HepG2 (cell line): ENCODE results near the gene TBCEL. TPM values are rescaled to one million over a fixed set of nuclear protein-coding genes. Genes with fewer than 3 reads are reported as not detected.
A peak's percentile ranks its signal among the peaks of the same experiment; 100 is the strongest.

Experiments
- ATAC-seq: fragments of 200-7000 bp; cut with Tn5 transposase; 3 replicates; pipeline ENCODE4 v1.9.1; 2020; ENCODE audit warnings: mild to moderate bottlenecking, moderate library complexity
- BruUV-seq: library from RNA; stranded (reverse); fragments of 400-500 nt; replicated peaks from 2 replicates; lab custom pipeline; 2021; lab: Mats Ljungman, UMichigan
- CTCF ChIA-PET: fragments of 300-600 bp; formaldehyde crosslinking; extraction: SDS; loops from one replicate; lab custom pipeline; 2021; ENCODE audit warnings: low total read pairs, inconsistent platforms, low intra/inter-chr PET ratio; lab: Yijun Ruan, JAX
- POLR2A ChIA-PET: fragments of 350-600 bp; sonication (Branson Sonifier 250); formaldehyde crosslinking; loops from one replicate; lab custom pipeline; 2020; ENCODE audit warnings: antibody characterized with exemption, inconsistent platforms; lab: Yijun Ruan, JAX
- DNase-seq: peaks from one replicate; pipeline ENCODE4 v3.0.0-alpha.2; 2015; ENCODE audit warnings: low spot score
- FAIRE-seq: peaks from 3 replicates; lab custom pipeline; 2011; peaks lifted over from hg19 to GRCh38; lab: Jason Lieb, UNC
- H2AFZ ChIP-seq: one replicate; pipeline ENCODE4 v1.6.1; 2011; ENCODE audit warnings: low read length, inconsistent platforms
- H3K27ac ChIP-seq: fragments of 300-600 bp; 3 replicates; pipeline ENCODE4 v1.8.0; 2011; ENCODE audit warnings: mixed run types, mild to moderate bottlenecking, mixed read lengths, low read length, inconsistent platforms; ENCODE audit not compliant: insufficient read depth; ENCODE audit errors: extremely low read length
- H3K27me3 ChIP-seq, 2 experiments: fragments of 200-600 bp in 1 of 2; 2 replicates in 1 of 2; 3 replicates in 1 of 2; pipeline versions ENCODE4 v1.6.0 to v1.8.0; 2011; ENCODE audit warnings: low read length in 2 of 2, mild to moderate bottlenecking in 2 of 2, moderate library complexity in 2 of 2, inconsistent platforms in 1 of 2; ENCODE audit not compliant: insufficient read depth in 2 of 2, control insufficient read depth in 1 of 2
- H3K36me3 ChIP-seq, 2 experiments: fragments of 200-600 bp in 1 of 2; replicated peaks in 1 of 2; 2 replicates in 1 of 2; 3 replicates in 1 of 2; pipeline versions ENCODE4 v1.5.1 to v1.8.0; 2011; ENCODE audit warnings: low read length in 2 of 2, inconsistent platforms in 1 of 2; ENCODE audit not compliant: insufficient read depth in 2 of 2, control insufficient read depth in 1 of 2
- H3K4me1 ChIP-seq: 2 replicates; pipeline ENCODE4 v1.5.1; 2012; ENCODE audit warnings: low read length, inconsistent platforms; ENCODE audit not compliant: insufficient read depth
- H3K4me2 ChIP-seq: 2 replicates; pipeline ENCODE4 v1.6.0; 2011; ENCODE audit warnings: low read depth, low read length, inconsistent platforms
- H3K4me3 ChIP-seq, 3 experiments: fragments of 200-600 bp in 1 of 3; sonication (generic), shearing (Covaris generic) in 1 of 3; replicated peaks in 1 of 3; 2 replicates each; pipeline ENCODE4 v1.5.1; 2011 to 2016; ENCODE audit warnings: low read length in 3 of 3, inconsistent platforms in 2 of 3, low read depth in 2 of 3, mild to moderate bottlenecking in 2 of 3, control low read depth in 1 of 3, mixed read lengths in 1 of 3; ENCODE audit not compliant: insufficient read depth in 1 of 3
- H3K79me2 ChIP-seq: one replicate; pipeline ENCODE4 v1.6.1; 2011; ENCODE audit warnings: low read length, inconsistent platforms; ENCODE audit not compliant: insufficient read depth
- H3K9ac ChIP-seq: 2 replicates; pipeline ENCODE4 v1.6.0; 2011; ENCODE audit warnings: mild to moderate bottlenecking, low read depth, low read length, inconsistent platforms; ENCODE audit not compliant: insufficient read depth
- H3K9me3 ChIP-seq: 2 replicates; pipeline ENCODE4 v1.5.1; 2012; ENCODE audit warnings: mild to moderate bottlenecking, low read length
- H4K20me1 ChIP-seq: 2 replicates; pipeline ENCODE4 v1.6.0; 2011; ENCODE audit warnings: inconsistent platforms, mild to moderate bottlenecking, low read length, moderate library complexity; ENCODE audit not compliant: insufficient read depth
- CBFB ChIP-seq: sonication (generic); formaldehyde crosslinking; IDR thresholded peaks from 2 replicates; pipeline ENCODE4 v1.4.0; 2020; ENCODE audit warnings: missing genetic modification reagents
- CTCF ChIP-seq: sonication (generic); formaldehyde crosslinking; IDR thresholded peaks from 2 replicates; pipeline ENCODE4 v1.5.0; 2020; ENCODE audit warnings: mild to moderate bottlenecking, missing genetic modification reagents, moderate library complexity
- DRAP1 ChIP-seq: IDR thresholded peaks from 2 replicates; pipeline ENCODE4 v1.6.1; 2016; ENCODE audit warnings: missing genetic modification reagents, missing compliant biosample characterization
- ONECUT2 ChIP-seq: sonication (generic); formaldehyde crosslinking; IDR thresholded peaks from 2 replicates; pipeline ENCODE4 v1.4.0; 2020; ENCODE audit warnings: missing genetic modification reagents
- RAD21 ChIP-seq: fragments of 450-650 bp; formaldehyde crosslinking; IDR thresholded peaks from 2 replicates; pipeline ENCODE4 v1.5.0; 2020; ENCODE audit warnings: mild to moderate bottlenecking
- SMC3 ChIP-seq: IDR thresholded peaks from 2 replicates; pipeline ENCODE4 v1.6.1; 2011; ENCODE audit warnings: low read length, improper control_type of control experiment
- STAG1 ChIP-seq: sonication (generic); formaldehyde crosslinking; IDR thresholded peaks from 2 replicates; pipeline ENCODE4 v1.4.0; 2020; ENCODE audit warnings: missing genetic modification reagents
- ZNF646 ChIP-seq: sonication (generic); formaldehyde crosslinking; IDR thresholded peaks from 2 replicates; pipeline ENCODE4 v1.9.0; 2021; ENCODE audit warnings: mild to moderate bottlenecking, missing genetic modification reagents
- ZNF883 ChIP-seq: sonication (generic); formaldehyde crosslinking; IDR thresholded peaks from 2 replicates; pipeline ENCODE4 v1.5.1; 2020; ENCODE audit warnings: mild to moderate bottlenecking, missing genetic modification reagents; ENCODE audit errors: not compliant biosample characterization
- WGBS: methylation state at CpG from one replicate; pipeline ENCODE4 v1.1.6; 2017; ENCODE audit warnings: low lambda C conversion rate; 5-methylcytosine and 5-hydroxymethylcytosine counted together
- in situ Hi-C: cut with HindIII; loops from 2 replicates; pipeline ENCODE4 v1.10.0; 2017; ENCODE audit warnings: low pct_unique_long_range_greater_than_20kb; ENCODE audit not compliant: extremely low pct_ligation_motif_present
- intact Hi-C: fragments of 100-400 bp; cut with micrococcal nuclease; formaldehyde crosslinking; loops from one replicate; pipeline ENCODE4 v1.10.0; 2022; ENCODE audit not compliant: unreplicated experiment
- polyA plus RNA-seq, 8 experiments: library from polyadenylated mRNA; depleted of rRNA in 3 of 8; stranded (reverse) in 7 of 8; unstranded in 1 of 8; fragments of >200 nt; fragmentation: Illumina TruSeq in 4 of 8; extraction: Trizol in 4 of 8; gene quantifications; 2 replicates each; pipeline versions ENCODE4 v1.2.1 to v1.2.3, GENCODE V29; 2011 to 2016; ENCODE audit warnings: low read depth in 4 of 8, missing spikeins in 1 of 8, mixed read lengths in 1 of 8; ENCODE audit not compliant: insufficient read depth in 1 of 8
- total RNA-seq, 5 experiments: library from RNA; depleted of rRNA; stranded (reverse); fragments of >200 nt; fragmentation: Illumina TruSeq; extraction: Trizol; gene quantifications; 2 replicates each; pipeline ENCODE4 v1.2.3, GENCODE V29; 2016; ENCODE audit warnings: low read depth in 1 of 5

The TBCEL gene
- total and polyA plus RNA-seq, 2 of the 13 experiments (the other 11 are each of a cell fraction or from before 2014, with no cell fraction given) = 6.1 to 12.5 TPM

DNA sequence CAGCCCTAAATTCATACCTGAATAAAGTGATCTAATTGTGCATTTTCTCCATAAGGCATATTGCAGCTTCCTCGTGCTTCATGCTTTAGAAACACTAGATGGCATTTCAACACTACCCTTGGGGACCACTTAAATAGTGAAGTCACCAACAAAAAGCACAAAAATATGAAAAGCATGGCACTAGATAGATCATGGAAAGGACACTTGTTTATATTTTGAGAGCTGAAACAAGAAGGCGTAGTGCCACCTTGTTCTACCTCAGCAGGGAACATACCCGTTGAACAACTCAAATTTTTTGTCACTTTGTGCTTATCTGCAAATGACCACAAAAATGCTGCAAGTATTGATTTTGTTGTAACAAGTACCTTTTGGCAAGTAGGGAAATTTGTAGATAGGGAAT lies 8.6 kb downstream of the TBCEL start:
- no peak overlapping the region for H3K9ac ChIP-seq
- peaks cover 20% of the 10 kb centered on the region for H3K4me1 ChIP-seq
- in situ Hi-C loops = no loop called here
- peak; percentile 56 for TF ChIP-seq SMC3
- peak; percentile 71 for TF ChIP-seq STAG1
- TF ChIP-seq ZNF646 (CRISPR knock-in tag) = peak; percentile 73
- peak; percentile 79 for TF ChIP-seq ONECUT2 (CRISPR knock-in tag)
- no peak for TF ChIP-seq ZNF883
- 0 out of 2 replicates have a peak, but pooled peaks have one; percentile 27 for TF ChIP-seq RAD21 (CRISPR knock-in tag)
- peak; percentile 64 for TF ChIP-seq CTCF (CRISPR knock-in tag)
- no peak for TF ChIP-seq DRAP1 (CRISPR knock-in tag)
- peak; percentile 81 for TF ChIP-seq CBFB (CRISPR knock-in tag)
- TF ChIP-seq, all 625 proteins: peak for 7
- Histone ChIP-seq H3K4me2 (no peak overlapping the region), H3K79me2 (no peaks in the 10 kb centered on the region), H3K9me3 (no peaks in the 10 kb centered on the region), H3K27me3 (no peaks in the 10 kb centered on the region), H3K4me3 (no peak overlapping the region), H2AFZ (no peak overlapping the region), H3K27ac (no peak overlapping the region), H4K20me1 (no peaks in the 10 kb centered on the region; the same call in 1 of the 2 replicates), H3K36me3 (no peaks in the 10 kb centered on the region)
- intact Hi-C loops = loop anchor here (1.0 kb wide), 1 partner anchor 80 kb away; no protein-coding TSS in a partner anchor
- no TSS peak for BruUV-seq
- DNase-seq (peak; percentile 21), FAIRE-seq (peak; percentile 18), ATAC-seq (no peak; the same call in 1 of the 3 replicates)
- 67% methylated on average over 3 of the region's 3 CpGs for WGBS
- POLR2A ChIA-PET = no interaction called here
- CTCF ChIA-PET = no interaction called here
